CD4-positive, alpha-beta T cell (primary cell): ENCODE measurements around the gene RIPK1. TPM values are rescaled to one million over a fixed set of nuclear protein-coding genes. Genes with fewer than 3 reads are reported as not detected.

Experiments
- ATAC-seq: fragments of 200-7000 bp; cut with Tn5 transposase; one replicate; pipeline ENCODE4 v1.10.0; 2022; ENCODE audit warnings: mild to moderate bottlenecking; ENCODE audit not compliant: poor library complexity
- CTCF ChIA-PET: fragments of 350-600 bp; sonication (Branson Sonifier 250); formaldehyde crosslinking; loops from one replicate; lab custom pipeline; 2021; ENCODE audit warnings: antibody characterized with exemption, inconsistent platforms; lab: Charles Lee
- POLR2A ChIA-PET: fragments of 350-600 bp; sonication (Branson Sonifier 250); formaldehyde crosslinking; loops from one replicate; lab custom pipeline; 2021; ENCODE audit warnings: antibody characterized with exemption, inconsistent platforms; lab: Charles Lee
- DNase-seq, 14 experiments: peaks; one replicate each; pipeline ENCODE4 v3.0.0-alpha.2; 2013 to 2020; ENCODE audit warnings: mixed read lengths in 2 of 14
- H3K27ac ChIP-seq, 2 donors: one replicate each; pipeline versions ENCODE4 v1.5.1 to v1.7.0; 2013; ENCODE audit warnings: low read length in 2 of 2, low read depth in 1 of 2, mild to moderate bottlenecking in 1 of 2
- H3K27me3 ChIP-seq, 2 experiments: 1 replicate in 1 of 2; 2 replicates in 1 of 2; pipeline versions ENCODE4 v1.6.1 to v1.7.0; 2013; ENCODE audit warnings: low read length in 2 of 2, control low read depth in 1 of 2, mild to moderate bottlenecking in 1 of 2, moderate library complexity in 1 of 2; ENCODE audit not compliant: insufficient read depth in 2 of 2, control insufficient read depth in 1 of 2
- H3K36me3 ChIP-seq: one replicate; pipeline ENCODE4 v1.6.1; 2013; ENCODE audit warnings: low read length, control low read depth; ENCODE audit not compliant: insufficient read depth
- H3K4me1 ChIP-seq: one replicate; pipeline ENCODE4 v1.6.1; 2013; ENCODE audit warnings: low read length, control low read depth; ENCODE audit not compliant: insufficient read depth
- H3K4me3 ChIP-seq: one replicate; pipeline ENCODE4 v1.5.1; 2013; ENCODE audit warnings: mild to moderate bottlenecking, low read length, moderate library complexity
- H3K9me3 ChIP-seq, 2 experiments: 1 replicate in 1 of 2; 2 replicates in 1 of 2; pipeline versions ENCODE4 v1.6.1 to v1.7.0; 2013; ENCODE audit warnings: low read length in 2 of 2, mild to moderate bottlenecking in 2 of 2, control low read depth in 1 of 2, moderate library complexity in 1 of 2; ENCODE audit not compliant: control insufficient read depth in 1 of 2, insufficient read depth in 1 of 2
- H3K27ac Mint-ChIP-seq: one replicate; pipeline ENCODE4 v1.8.0; 2020; ENCODE audit warnings: mixed read lengths
- H3K27me3 Mint-ChIP-seq: one replicate; pipeline ENCODE4 v1.8.0; 2021; ENCODE audit warnings: mixed read lengths
- H3K36me3 Mint-ChIP-seq: one replicate; pipeline ENCODE4 v1.8.0; 2021; ENCODE audit warnings: low read depth, mixed read lengths
- H3K4me1 Mint-ChIP-seq: one replicate; pipeline ENCODE4 v1.8.0; 2021; ENCODE audit warnings: low read depth, mixed read lengths
- H3K4me3 Mint-ChIP-seq: one replicate; pipeline ENCODE4 v1.8.0; 2020; ENCODE audit warnings: mild to moderate bottlenecking, mixed read lengths
- H3K9me3 Mint-ChIP-seq: one replicate; pipeline ENCODE4 v1.8.0; 2020; ENCODE audit warnings: mixed read lengths
- intact Hi-C, 2 experiments: fragments of 100-400 bp; cut with DNase I in 1 of 2; cut with micrococcal nuclease in 1 of 2; formaldehyde crosslinking; loops; one replicate each; pipeline versions ENCODE4 v1.15.1 to v1.9.0; 2023 to 2025; cut with DNase I, micrococcal nuclease
- total RNA-seq, 174 experiments: library from RNA in 2 of 174; stranded (reverse) in 2 of 174; gene quantifications; one replicate each; pipeline ENCODE4 v1.2.3 and lab custom pipeline; 2021 to 2026
- TF ChIP-seq, protein P1 (sequence below): fragments of 200-600 bp; IDR thresholded peaks from one replicate; pipeline ENCODE4 v1.8.0; 2022; ENCODE audit warnings: antibody characterized with exemption, mild to moderate bottlenecking

Gene RIPK1
- total RNA-seq, 2 experiments from 2014 or later, result 17.2 to 17.3 TPM

DNA sequence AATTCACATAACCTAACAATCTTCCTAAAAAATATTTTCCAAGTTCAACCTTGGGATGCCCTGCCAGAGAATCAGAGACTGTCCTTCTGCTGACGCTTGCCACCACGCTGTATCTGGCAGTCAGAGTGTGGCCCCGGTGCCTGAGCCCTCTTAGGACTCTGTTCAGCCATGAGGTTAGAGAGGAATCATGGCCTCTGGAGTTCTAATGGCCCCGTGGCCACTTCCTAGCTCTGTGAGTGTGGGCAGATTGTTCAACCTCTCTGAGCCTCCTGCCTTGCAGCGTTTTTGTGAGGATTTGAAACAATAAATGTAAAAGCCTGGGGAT, 52.4 kb downstream of the RIPK1 start:
- no peak overlapping the region for H3K4me3 ChIP-seq
- intact Hi-C loops, result loop anchor here in 1 of 2 experiments (5.0 kb wide), 1 partner anchor 128 kb away; no protein-coding TSS in a partner anchor
- no peaks in the 10 kb centered on the region for H3K9me3 Mint-ChIP-seq
- no peak overlapping the region for H3K27ac ChIP-seq
- H3K4me1 Mint-ChIP-seq, result peaks cover 19% of the 10 kb centered on the region
- peaks cover 15% of the 10 kb centered on the region for H3K4me1 ChIP-seq
- CTCF ChIA-PET, result no interaction called here
- no peaks in the 10 kb centered on the region for H3K27me3 ChIP-seq
- ATAC-seq (no peak), DNase-seq (no peak)
- H3K36me3 ChIP-seq, result no peaks in the 10 kb centered on the region
- no peak overlapping the region for H3K27ac Mint-ChIP-seq
- no peaks in the 10 kb centered on the region for H3K9me3 ChIP-seq
- H3K4me3 Mint-ChIP-seq, result peak overlapping the region; percentile 45
- peaks cover 6% of the 10 kb centered on the region for H3K36me3 Mint-ChIP-seq
- TF ChIP-seq, protein P1, sequence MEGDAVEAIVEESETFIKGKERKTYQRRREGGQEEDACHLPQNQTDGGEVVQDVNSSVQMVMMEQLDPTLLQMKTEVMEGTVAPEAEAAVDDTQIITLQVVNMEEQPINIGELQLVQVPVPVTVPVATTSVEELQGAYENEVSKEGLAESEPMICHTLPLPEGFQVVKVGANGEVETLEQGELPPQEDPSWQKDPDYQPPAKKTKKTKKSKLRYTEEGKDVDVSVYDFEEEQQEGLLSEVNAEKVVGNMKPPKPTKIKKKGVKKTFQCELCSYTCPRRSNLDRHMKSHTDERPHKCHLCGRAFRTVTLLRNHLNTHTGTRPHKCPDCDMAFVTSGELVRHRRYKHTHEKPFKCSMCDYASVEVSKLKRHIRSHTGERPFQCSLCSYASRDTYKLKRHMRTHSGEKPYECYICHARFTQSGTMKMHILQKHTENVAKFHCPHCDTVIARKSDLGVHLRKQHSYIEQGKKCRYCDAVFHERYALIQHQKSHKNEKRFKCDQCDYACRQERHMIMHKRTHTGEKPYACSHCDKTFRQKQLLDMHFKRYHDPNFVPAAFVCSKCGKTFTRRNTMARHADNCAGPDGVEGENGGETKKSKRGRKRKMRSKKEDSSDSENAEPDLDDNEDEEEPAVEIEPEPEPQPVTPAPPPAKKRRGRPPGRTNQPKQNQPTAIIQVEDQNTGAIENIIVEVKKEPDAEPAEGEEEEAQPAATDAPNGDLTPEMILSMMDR, result no peak
- no peaks in the 10 kb centered on the region for H3K27me3 Mint-ChIP-seq
- POLR2A ChIA-PET, result no interaction called here

DNA sequence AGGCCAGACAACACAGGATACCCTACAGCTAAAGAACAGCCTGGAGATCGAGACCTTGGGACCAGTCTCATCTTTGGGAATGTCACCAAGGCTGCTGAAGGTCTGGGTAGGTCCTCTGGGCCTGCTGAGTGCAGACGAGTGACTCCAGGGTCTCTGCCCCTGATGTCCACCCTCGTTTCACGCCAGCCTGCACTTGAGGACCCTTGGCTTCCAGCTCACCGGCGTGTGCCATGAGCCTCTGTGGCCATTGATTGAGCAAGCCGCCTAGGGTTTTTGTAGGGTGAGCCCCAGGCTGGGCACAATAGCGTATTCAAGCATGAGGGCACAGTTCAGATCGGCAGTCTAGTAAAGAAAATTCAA, 54.5 kb downstream of the RIPK1 start:
- no peaks in the 10 kb centered on the region for H3K27me3 ChIP-seq
- no peak overlapping the region for H3K4me3 ChIP-seq
- ATAC-seq (no peak), DNase-seq (no peak)
- Mint-ChIP-seq H3K9me3 (no peaks in the 10 kb centered on the region), H3K4me3 (no peak overlapping the region), H3K36me3 (peaks cover 11% of the 10 kb centered on the region), H3K27me3 (no peaks in the 10 kb centered on the region), H3K27ac (no peak overlapping the region), H3K4me1 (peaks cover 17% of the 10 kb centered on the region)
- ChIA-PET POLR2A (no interaction called here), CTCF (no interaction called here)
- no peaks in the 10 kb centered on the region for H3K36me3 ChIP-seq
- H3K4me1 ChIP-seq, result peaks cover 12% of the 10 kb centered on the region
- H3K9me3 ChIP-seq, result no peaks in the 10 kb centered on the region
- intact Hi-C loops, result loop anchor here in 1 of 2 experiments (5.0 kb wide), 1 partner anchor 131 kb away; no protein-coding TSS in a partner anchor
- TF ChIP-seq, protein P1, result no peak
- H3K27ac ChIP-seq, result no peak overlapping the region

DNA sequence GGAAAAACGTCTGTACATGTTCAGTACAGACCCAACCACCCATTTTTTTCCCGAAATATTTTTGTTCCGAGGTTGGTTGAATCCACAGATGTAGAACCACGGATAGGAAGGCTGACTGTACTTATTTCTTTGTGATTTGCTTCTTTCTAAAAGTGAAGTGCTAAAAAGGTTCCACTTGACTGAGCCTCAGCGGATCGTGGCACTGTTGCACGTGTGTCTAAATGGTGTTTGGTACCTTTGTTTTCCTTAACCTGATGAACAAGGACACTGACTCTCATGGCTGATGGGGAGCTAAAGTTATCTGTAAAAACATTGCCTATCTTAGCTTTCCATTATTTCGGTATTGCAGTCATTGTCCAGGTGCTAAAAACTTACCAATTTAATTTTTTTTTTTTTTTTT, 56.4 kb downstream of the RIPK1 start:
- H3K4me3 ChIP-seq, result no peak overlapping the region
- H3K9me3 Mint-ChIP-seq, result no peaks in the 10 kb centered on the region
- intact Hi-C loops, result loop anchor here in 1 of 2 experiments (5.0 kb wide), 1 partner anchor 132 kb away; no protein-coding TSS in a partner anchor
- ChIA-PET CTCF (interaction anchor here (1.0 kb wide), 1 partner anchor 127 kb away, joined by 5 read pairs; no protein-coding TSS in a partner anchor), POLR2A (no interaction called here)
- H3K4me3 Mint-ChIP-seq, result no peak overlapping the region
- TF ChIP-seq, protein P1, result no peak
- no peak for DNase-seq
- no peaks in the 10 kb centered on the region for H3K4me1 ChIP-seq
- peaks cover 4% of the 10 kb centered on the region for H3K36me3 ChIP-seq
- H3K27ac Mint-ChIP-seq, result no peak overlapping the region
- H3K4me1 Mint-ChIP-seq, result peaks cover 5% of the 10 kb centered on the region
- H3K9me3 ChIP-seq, result no peaks in the 10 kb centered on the region
- ATAC-seq, result no peak
- no peaks in the 10 kb centered on the region for H3K27me3 ChIP-seq
- no peak overlapping the region for H3K27ac ChIP-seq
- H3K36me3 Mint-ChIP-seq, result peaks cover 17% of the 10 kb centered on the region
- no peaks in the 10 kb centered on the region for H3K27me3 Mint-ChIP-seq
